Naive thymus-derived CD4-positive, alpha-beta T cell (primary cell): Measurements from ENCODE around the gene CAMK2N1. TPM values are rescaled to one million over a fixed set of nuclear protein-coding genes. Genes with fewer than 3 reads are reported as not detected.

Source experiments
- ATAC-seq: fragments of 150-1000 bp; cut with Tn5 transposase; 2 replicates; pipeline ENCODE4 v1.10.0; 2021; ENCODE audit warnings: mild to moderate bottlenecking, moderate library complexity
- CTCF ChIA-PET: fragments of 350-600 bp; sonication (Branson Sonifier 250); formaldehyde crosslinking; loops from one replicate; lab custom pipeline; 2021; ENCODE audit warnings: antibody characterized with exemption; lab: Charles Lee
- POLR2A ChIA-PET: fragments of 350-600 bp; sonication (Branson Sonifier 250); formaldehyde crosslinking; loops from one replicate; lab custom pipeline; 2021; ENCODE audit warnings: antibody characterized with exemption, inconsistent platforms; lab: Charles Lee
- DNase-seq, 9 donors: peaks; one replicate each; pipeline versions ENCODE4 v3.0.0 to v3.0.0-alpha.2; 2020 to 2022; ENCODE audit warnings: mixed read lengths in 1 of 9
- H3K27ac ChIP-seq: one replicate; pipeline ENCODE4 v1.7.0; 2013; ENCODE audit warnings: mild to moderate bottlenecking, low read depth, low read length, moderate library complexity
- H3K27me3 ChIP-seq, 2 donors: one replicate each; pipeline ENCODE4 v1.7.0; 2013; ENCODE audit warnings: low read length in 2 of 2, mild to moderate bottlenecking in 2 of 2, moderate library complexity in 2 of 2; ENCODE audit not compliant: control insufficient read depth in 2 of 2, insufficient read depth in 2 of 2
- H3K36me3 ChIP-seq, 3 experiments: 1 replicate in 2 of 3; 2 replicates in 1 of 3; pipeline ENCODE4 v1.7.0; 2013; ENCODE audit warnings: low read length in 3 of 3, mild to moderate bottlenecking in 3 of 3, moderate library complexity in 1 of 3; ENCODE audit not compliant: insufficient read depth in 3 of 3, control insufficient read depth in 2 of 3
- H3K4me1 ChIP-seq, 2 donors: one replicate each; pipeline ENCODE4 v1.7.0; 2013; ENCODE audit warnings: low read length in 2 of 2, mild to moderate bottlenecking in 2 of 2, moderate library complexity in 1 of 2; ENCODE audit not compliant: control insufficient read depth in 2 of 2, insufficient read depth in 2 of 2
- H3K4me3 ChIP-seq: 2 replicates; pipeline ENCODE4 v1.7.0; 2013; ENCODE audit warnings: mild to moderate bottlenecking, low read length
- H3K9me3 ChIP-seq, 3 experiments: 1 replicate in 2 of 3; 2 replicates in 1 of 3; pipeline ENCODE4 v1.7.0; 2013; ENCODE audit warnings: low read length in 3 of 3; ENCODE audit not compliant: control insufficient read depth in 2 of 3
- H3K27ac Mint-ChIP-seq, 9 donors: one replicate each; pipeline ENCODE4 v1.8.0; 2020 to 2022; ENCODE audit warnings: mixed read lengths in 9 of 9, mild to moderate bottlenecking in 8 of 9, moderate library complexity in 5 of 9, inconsistent platforms in 2 of 9
- H3K27me3 Mint-ChIP-seq, 5 donors: one replicate each; pipeline ENCODE4 v1.8.0; 2021 to 2022; ENCODE audit warnings: mixed read lengths in 5 of 5, mild to moderate bottlenecking in 1 of 5
- H3K36me3 Mint-ChIP-seq, 5 donors: one replicate each; pipeline ENCODE4 v1.8.0; 2020 to 2022; ENCODE audit warnings: mixed read lengths in 5 of 5, mild to moderate bottlenecking in 3 of 5, inconsistent platforms in 1 of 5
- H3K4me1 Mint-ChIP-seq, 7 donors: one replicate each; pipeline ENCODE4 v1.8.0; 2020 to 2022; ENCODE audit warnings: mixed read lengths in 7 of 7, mild to moderate bottlenecking in 3 of 7, inconsistent platforms in 1 of 7
- H3K4me3 Mint-ChIP-seq, 10 donors: one replicate each; pipeline ENCODE4 v1.8.0; 2020 to 2022; ENCODE audit warnings: mild to moderate bottlenecking in 10 of 10, mixed read lengths in 10 of 10, moderate library complexity in 6 of 10, inconsistent platforms in 2 of 10
- H3K9me3 Mint-ChIP-seq, 11 donors: one replicate each; pipeline ENCODE4 v1.8.0; 2020 to 2022; ENCODE audit warnings: mixed read lengths in 11 of 11, mild to moderate bottlenecking in 4 of 11, inconsistent platforms in 1 of 11, moderate library complexity in 1 of 11
- intact Hi-C, 2 donors: fragments of 100-400 bp; cut with micrococcal nuclease; formaldehyde crosslinking; loops; one replicate each; pipeline ENCODE4 v1.15.1; 2023
- polyA plus RNA-seq, 2 donors: library from polyadenylated mRNA; unstranded; fragments of 300-500 nt; fragmentation: Illumina TruSeq; gene quantifications; one replicate each; pipeline ENCODE4 v1.2.3, GENCODE V29; 2021
- total RNA-seq, 6 experiments: library from RNA in 5 of 6; stranded (reverse) in 5 of 6; gene quantifications; 1 replicate in 5 of 6; 2 replicates in 1 of 6; pipeline ENCODE4 v1.2.3 and lab custom pipeline; 2021 to 2026

CAMK2N1 gene
- 1 to 10 TPM in 4 of 5 experiments, under 1 TPM in 1; 0.60 to 3.8 (median 2.9) TPM for total RNA-seq
- under 1 TPM; 0.08 to 0.14 TPM for polyA plus RNA-seq
- total RNA-seq (lab: John Stamatoyannopoulos, UW) = 0.67 reads per million

GRCh38 chr1:20485527-20486456 is at the start of gene CAMK2N1:
Gene CAMK2N1, minus strand, starts transcription at chr1:20486210. Its CDS starts 831 bp downstream, at chr1:20485379.
- Histone ChIP-seq H3K4me3 (peak within 1 kb of the TSS; percentile 67), H3K36me3 (peaks cover 0 to 4% (median 0%) of the 10 kb centered on the region in 3 experiments), H3K4me1 (peaks cover 8 to 19% of the 10 kb centered on the region in 2 donors), H3K27ac (peak within 1 kb of the TSS; percentile 29), H3K9me3 (no peaks in the 10 kb centered on the region), H3K27me3 (peaks cover 0 to 25% of the 10 kb centered on the region in 2 donors)
- POLR2A ChIA-PET = interaction anchor here (0.7 to 1.4 kb wide), 2 partner anchors 9 to 21 kb away, joined by 3 to 5 read pairs; no protein-coding TSS in a partner anchor
- ATAC-seq (peak; percentile 81), DNase-seq (peak in 8 of 9 donors; percentile 26 to 55 (median 32))
- H3K9me3 Mint-ChIP-seq = peaks cover 0 to 3% (median 0%) of the 10 kb centered on the region in 11 donors
- CTCF ChIA-PET = interaction anchor here (1.0 kb wide), 1 partner anchor 9 kb away, joined by 4 read pairs; no protein-coding TSS in a partner anchor
- H3K4me3 Mint-ChIP-seq = peak within 1 kb of the TSS; percentile 78 to 98 (median 88)
- peaks cover 0 to 2% (median 0%) of the 10 kb centered on the region in 5 donors for H3K36me3 Mint-ChIP-seq
- intact Hi-C loops = loop anchor here in 1 of 2 donors (1.0 kb wide), 1 partner anchor 23 kb away; the partner anchor contains the start of gene MUL1
- H3K27ac Mint-ChIP-seq = peak within 1 kb of the TSS in 5 of 9 donors; percentile 5 to 68 (median 51)
- H3K27me3 Mint-ChIP-seq = peaks cover 29 to 80% (median 50%) of the 10 kb centered on the region in 5 donors
- H3K4me1 Mint-ChIP-seq = peaks cover 11 to 21% (median 15%) of the 10 kb centered on the region in 7 donors

GRCh38 chr1:20534659-20535417 is 48.8 kb upstream of the CAMK2N1 start:
- H3K4me3 Mint-ChIP-seq = no peak overlapping the region
- H3K36me3 Mint-ChIP-seq = no peaks in the 10 kb centered on the region
- no peaks in the 10 kb centered on the region for H3K4me1 Mint-ChIP-seq
- peaks cover 0 to 5% of the 10 kb centered on the region in 2 donors for H3K27me3 ChIP-seq
- H3K4me1 ChIP-seq = no peaks in the 10 kb centered on the region
- ATAC-seq = no peak
- no peak overlapping the region for H3K4me3 ChIP-seq
- H3K27me3 Mint-ChIP-seq = peaks cover 30 to 57% (median 55%) of the 10 kb centered on the region in 5 donors
- no peaks in the 10 kb centered on the region for H3K36me3 ChIP-seq
- intact Hi-C loops = no loop called here
- H3K27ac Mint-ChIP-seq = no peak overlapping the region
- DNase-seq = no peak
- H3K9me3 Mint-ChIP-seq = peaks cover 0 to 2% (median 0%) of the 10 kb centered on the region in 11 donors
- ChIA-PET POLR2A (no interaction called here), CTCF (no interaction called here)
- no peaks in the 10 kb centered on the region for H3K9me3 ChIP-seq
- H3K27ac ChIP-seq = no peak overlapping the region

- H3K27me3 Mint-ChIP-seq = peaks cover 35 to 67% (median 61%) of the 10 kb centered on the region in 5 donors
- intact Hi-C loops = no loop called here
- H3K27ac Mint-ChIP-seq = no peak overlapping the region
- no peaks in the 10 kb centered on the region for H3K36me3 ChIP-seq
- H3K36me3 Mint-ChIP-seq = no peaks in the 10 kb centered on the region
- no peaks in the 10 kb centered on the region for H3K4me1 ChIP-seq
- H3K9me3 Mint-ChIP-seq = peaks cover 0 to 2% (median 0%) of the 10 kb centered on the region in 11 donors
- DNase-seq (no peak), ATAC-seq (no peak)
- H3K27ac ChIP-seq = no peak overlapping the region
- ChIA-PET POLR2A (no interaction called here), CTCF (no interaction called here)
- H3K9me3 ChIP-seq = no peaks in the 10 kb centered on the region
- peaks cover 0 to 10% of the 10 kb centered on the region in 2 donors for H3K27me3 ChIP-seq
- H3K4me3 ChIP-seq = no peak overlapping the region
- H3K4me1 Mint-ChIP-seq = no peaks in the 10 kb centered on the region
- no peak overlapping the region for H3K4me3 Mint-ChIP-seq
Observed at GRCh38 chr1:20533635-20534034, 47.6 kb upstream of the CAMK2N1 start.

- no peaks in the 10 kb centered on the region for H3K9me3 ChIP-seq
- peaks cover 0 to 10% of the 10 kb centered on the region in 2 donors for H3K27me3 ChIP-seq
- peaks cover 42 to 78% (median 67%) of the 10 kb centered on the region in 5 donors for H3K27me3 Mint-ChIP-seq
- H3K4me1 ChIP-seq = no peaks in the 10 kb centered on the region
- ATAC-seq = no peak
- H3K4me3 ChIP-seq = no peak overlapping the region
- H3K27ac ChIP-seq = no peak overlapping the region
- H3K4me1 Mint-ChIP-seq = no peaks in the 10 kb centered on the region
- peaks cover 0 to 2% (median 0%) of the 10 kb centered on the region in 11 donors for H3K9me3 Mint-ChIP-seq
- no peaks in the 10 kb centered on the region for H3K36me3 ChIP-seq
- ChIA-PET POLR2A (no interaction called here), CTCF (no interaction called here)
- intact Hi-C loops = no loop called here
- H3K4me3 Mint-ChIP-seq = no peak overlapping the region
- H3K36me3 Mint-ChIP-seq = no peaks in the 10 kb centered on the region
- no peak overlapping the region for H3K27ac Mint-ChIP-seq
- no peak for DNase-seq
Observed at GRCh38 chr1:20530901-20531300, 44.9 kb upstream of the CAMK2N1 start.

- no peak overlapping the region for H3K27ac Mint-ChIP-seq
- no peak for DNase-seq
Observed at GRCh38 chr1:20530306-20530705, 44.3 kb upstream of the CAMK2N1 start.

DNA sequence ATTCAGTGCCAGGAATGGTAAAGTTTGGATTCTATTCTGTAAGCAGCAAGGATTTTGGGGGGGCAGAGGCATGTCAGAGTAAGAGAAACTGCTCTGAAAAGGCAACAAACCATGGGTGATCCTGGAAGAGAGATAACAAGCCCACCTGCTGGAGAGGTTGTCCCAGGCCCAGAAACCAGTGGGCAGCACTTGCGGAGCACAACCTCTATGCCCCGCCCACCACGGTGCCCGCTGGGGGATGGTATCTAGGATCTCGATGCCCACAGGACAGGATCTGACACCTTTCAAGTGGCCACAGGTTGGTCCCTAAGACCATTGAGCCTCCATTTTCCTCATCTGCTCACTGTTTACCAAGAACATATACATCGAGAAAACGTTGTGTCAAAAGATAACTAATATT is 42.2 kb upstream of the CAMK2N1 start:
- POLR2A ChIA-PET = no interaction called here
- ATAC-seq (no peak), DNase-seq (no peak)
- no peaks in the 10 kb centered on the region for H3K36me3 ChIP-seq
- Mint-ChIP-seq H3K4me3 (no peak overlapping the region), H3K36me3 (no peaks in the 10 kb centered on the region), H3K27me3 (peaks cover 30 to 56% (median 46%) of the 10 kb centered on the region in 5 donors), H3K4me1 (no peaks in the 10 kb centered on the region), H3K9me3 (peaks cover 0 to 2% (median 0%) of the 10 kb centered on the region in 11 donors), H3K27ac (no peak overlapping the region)
- H3K27me3 ChIP-seq = peaks cover 0 to 10% of the 10 kb centered on the region in 2 donors
- no peak overlapping the region for H3K27ac ChIP-seq
- H3K4me3 ChIP-seq = no peak overlapping the region
- no peaks in the 10 kb centered on the region for H3K4me1 ChIP-seq
- intact Hi-C loops = no loop called here
- no peaks in the 10 kb centered on the region for H3K9me3 ChIP-seq
- CTCF ChIA-PET = no interaction called here

More at GRCh38 chr1:20530306-20530705, 44.3 kb upstream of the CAMK2N1 start:
- H3K27ac ChIP-seq = no peak overlapping the region
- ATAC-seq = no peak
- H3K9me3 Mint-ChIP-seq = peaks cover 0 to 2% (median 0%) of the 10 kb centered on the region in 11 donors
- peaks cover 0 to 10% of the 10 kb centered on the region in 2 donors for H3K27me3 ChIP-seq
- POLR2A ChIA-PET = no interaction called here
- CTCF ChIA-PET = no interaction called here
- no peak overlapping the region for H3K4me3 Mint-ChIP-seq
- no peaks in the 10 kb centered on the region for H3K36me3 ChIP-seq
- no peaks in the 10 kb centered on the region for H3K36me3 Mint-ChIP-seq
- H3K9me3 ChIP-seq = no peaks in the 10 kb centered on the region
- H3K27me3 Mint-ChIP-seq = peaks cover 44 to 73% (median 61%) of the 10 kb centered on the region in 5 donors
- H3K4me1 Mint-ChIP-seq = no peaks in the 10 kb centered on the region
- H3K4me1 ChIP-seq = no peaks in the 10 kb centered on the region
- H3K4me3 ChIP-seq = no peak overlapping the region
- intact Hi-C loops = no loop called here
